ENCODE data around the gene SLC10A3.

Gene SLC10A3

DNA sequence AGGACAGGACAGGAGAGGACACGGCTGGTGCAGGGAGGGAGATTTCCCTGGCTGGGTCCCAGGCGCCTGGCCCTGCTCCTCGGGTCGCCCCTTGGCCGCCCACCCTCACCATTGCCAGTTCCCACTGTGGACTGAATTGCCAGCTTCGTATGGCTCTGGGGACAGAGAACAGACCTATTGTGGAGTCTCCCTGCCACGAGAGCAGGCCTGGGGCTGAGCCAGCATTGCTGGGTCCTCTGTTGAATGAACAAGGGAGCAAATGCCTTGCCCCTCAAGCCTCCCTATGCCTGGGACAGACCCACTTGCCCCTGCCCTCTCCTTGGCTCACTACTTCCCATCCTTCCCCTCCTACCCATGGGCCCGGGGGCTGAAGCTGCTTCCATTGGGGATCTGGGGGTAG, 28.0 kb downstream of the SLC10A3 start:
- no peak for DNase-seq (ENCODE audit: low spot score)

DNA sequence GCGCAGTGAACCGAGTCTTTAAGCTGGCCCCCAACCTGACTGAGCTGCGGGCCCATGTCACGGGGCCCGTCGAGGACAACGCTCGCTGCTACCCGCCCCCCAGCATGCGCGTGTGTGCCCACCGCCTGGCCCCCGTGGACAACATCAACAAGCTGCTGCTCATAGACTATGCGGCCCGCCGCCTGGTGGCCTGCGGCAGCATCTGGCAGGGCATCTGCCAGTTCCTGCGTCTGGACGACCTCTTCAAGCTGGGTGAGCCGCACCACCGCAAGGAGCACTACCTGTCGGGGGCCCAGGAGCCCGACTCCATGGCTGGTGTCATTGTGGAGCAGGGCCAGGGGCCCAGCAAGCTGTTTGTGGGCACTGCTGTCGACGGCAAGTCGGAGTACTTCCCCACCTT, 30.1 kb downstream of the SLC10A3 start:
- no peak for DNase-seq (ENCODE audit: low spot score)

DNA sequence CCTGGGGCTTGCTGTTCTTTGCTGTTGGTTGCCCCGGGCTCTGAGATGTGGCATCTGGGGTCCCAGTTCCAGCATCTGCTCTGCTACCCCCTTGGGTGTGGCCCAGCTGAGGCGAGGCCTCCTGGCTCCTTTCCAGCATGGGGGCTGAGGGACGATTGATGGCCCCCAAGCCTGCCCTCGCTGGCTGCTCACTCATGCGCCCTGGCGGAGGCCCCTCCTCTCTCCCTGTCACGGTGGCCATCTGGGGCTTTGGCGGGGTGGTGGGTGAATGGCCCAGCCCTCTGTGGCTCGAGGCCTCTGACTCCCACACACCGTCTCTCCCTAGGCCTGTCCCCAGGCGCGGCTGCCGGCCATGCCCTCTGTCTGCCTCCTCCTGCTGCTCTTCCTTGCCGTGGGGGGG, 30.6 kb downstream of the SLC10A3 start:
- peak; percentile 43 for DNase-seq (ENCODE audit: low spot score)

DNA sequence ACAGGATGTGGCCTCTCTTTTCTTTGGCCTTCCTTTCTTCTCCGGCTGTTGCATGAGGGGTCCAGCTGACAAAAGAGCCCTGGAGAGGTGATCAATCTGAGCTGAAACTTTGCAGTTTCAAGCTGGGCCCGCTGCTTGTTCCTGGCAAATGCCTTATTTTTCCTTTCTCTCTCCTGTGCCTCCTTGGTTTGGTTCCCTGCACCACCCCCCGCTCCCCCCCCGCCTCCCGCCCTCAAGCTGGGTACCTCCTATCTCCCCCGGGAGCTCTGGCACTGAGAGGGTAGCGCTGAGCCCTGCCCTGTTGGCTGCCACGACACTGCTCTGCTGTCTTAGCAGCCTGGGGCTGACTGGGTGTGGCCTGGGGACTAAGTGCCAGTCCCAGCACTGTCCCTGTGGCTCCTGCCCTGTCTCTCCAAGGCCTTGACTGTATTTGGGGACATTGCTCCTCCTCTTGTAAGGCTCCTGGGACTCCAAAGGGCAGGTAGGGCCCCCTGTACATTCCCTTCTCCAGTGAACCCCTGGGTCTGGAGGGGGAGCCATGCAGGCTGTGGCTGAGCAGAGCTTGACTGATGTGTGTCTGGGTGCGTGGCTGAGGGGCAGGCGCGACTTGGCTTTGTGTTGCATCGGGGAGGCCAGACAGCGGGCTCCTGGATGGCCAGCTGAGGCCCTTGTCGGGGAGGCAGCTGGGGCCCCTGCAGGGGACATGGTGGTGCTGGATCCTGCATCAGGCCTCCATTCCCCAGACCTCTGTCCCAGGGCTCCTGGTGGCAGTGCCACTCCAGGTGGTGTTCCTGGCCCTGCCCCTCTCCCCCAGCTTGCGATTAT, 31.3 kb downstream of the SLC10A3 start:
- DNase-seq (ENCODE audit: low spot score), result peak; percentile 78

DNA sequence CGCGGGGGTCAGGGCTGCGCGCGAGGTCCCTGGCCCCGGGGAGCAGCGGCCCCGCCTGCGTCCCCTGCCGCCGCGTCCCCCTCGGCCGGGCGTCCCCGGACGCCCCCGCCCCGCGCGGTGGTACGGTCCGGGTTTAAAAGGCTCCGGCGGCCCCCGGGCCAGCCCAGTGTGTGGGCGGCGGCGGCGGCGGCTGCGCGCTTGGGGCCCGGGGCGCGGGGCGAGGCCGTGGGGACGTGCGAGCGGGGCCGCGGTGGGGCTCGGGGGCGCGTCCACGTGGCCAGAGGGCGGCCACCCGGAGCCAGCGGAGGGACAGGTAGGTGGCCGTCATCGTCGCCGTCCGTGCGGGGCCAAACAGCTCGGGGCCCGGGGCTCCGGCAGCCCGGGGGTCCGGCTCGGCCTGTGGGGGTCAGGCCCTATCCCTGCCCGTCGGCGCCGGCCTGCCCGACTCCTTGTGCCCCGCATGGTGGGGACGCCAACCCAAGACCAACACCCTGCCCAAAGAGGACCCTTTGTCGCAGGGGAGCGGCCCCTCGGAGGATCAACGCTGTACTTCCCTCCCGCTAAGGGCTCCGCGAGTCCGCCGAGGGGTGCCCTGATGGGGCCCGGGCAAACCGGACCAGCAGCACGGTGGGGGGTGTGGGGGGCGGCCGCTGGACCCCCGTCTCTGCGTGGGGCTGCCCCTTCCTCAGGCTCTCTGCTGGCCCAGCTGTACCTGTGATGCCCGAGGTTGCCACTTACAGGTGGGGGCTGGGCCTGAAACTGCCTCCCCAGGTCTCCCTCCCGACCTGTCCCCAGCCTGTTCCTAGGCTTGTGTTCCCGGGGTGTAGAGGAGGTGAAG, 32.1 kb downstream of the SLC10A3 start, which contains the start of gene PLXNA3:
Gene PLXNA3, plus strand, starts transcription at position 166 of the 838 bp plus-strand sequence. CDS start 1,903 bp downstream, outside the sequence.
- peak; percentile 89 for DNase-seq (ENCODE audit: low spot score)

DNA sequence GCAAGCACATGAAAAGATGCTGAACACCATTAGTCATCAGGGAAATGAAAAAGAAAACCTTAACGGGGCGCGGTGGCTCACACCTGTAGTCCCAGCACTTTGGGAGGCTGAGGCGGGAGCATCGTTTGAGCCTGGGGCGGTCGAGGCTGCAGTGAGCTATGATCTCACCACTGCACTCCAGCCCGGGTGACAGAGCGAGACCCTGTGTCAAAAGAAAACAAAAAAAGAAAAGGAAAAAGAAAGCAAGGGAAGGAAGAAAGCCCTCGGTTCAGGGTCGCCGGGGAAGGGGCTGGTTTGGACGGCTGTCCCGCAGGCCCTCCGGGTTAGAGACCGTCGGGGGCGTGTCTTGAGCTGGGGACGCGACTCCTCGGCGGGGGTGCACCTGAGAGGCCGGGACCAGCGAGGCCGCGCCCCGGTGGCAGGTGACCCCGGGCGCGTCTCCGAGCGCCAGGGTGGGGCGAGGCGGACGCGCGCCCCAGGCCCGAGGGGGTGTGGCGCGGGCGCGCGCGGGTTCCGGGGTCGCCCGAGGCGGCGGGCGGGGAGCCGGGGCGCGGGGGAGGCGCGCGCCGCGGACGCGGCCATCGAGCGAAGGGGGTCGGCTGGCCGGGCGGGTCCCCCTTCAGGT, 32.8 kb downstream of the SLC10A3 start:
- DNase-seq (ENCODE audit: low spot score), result peak; percentile 90

DNA sequence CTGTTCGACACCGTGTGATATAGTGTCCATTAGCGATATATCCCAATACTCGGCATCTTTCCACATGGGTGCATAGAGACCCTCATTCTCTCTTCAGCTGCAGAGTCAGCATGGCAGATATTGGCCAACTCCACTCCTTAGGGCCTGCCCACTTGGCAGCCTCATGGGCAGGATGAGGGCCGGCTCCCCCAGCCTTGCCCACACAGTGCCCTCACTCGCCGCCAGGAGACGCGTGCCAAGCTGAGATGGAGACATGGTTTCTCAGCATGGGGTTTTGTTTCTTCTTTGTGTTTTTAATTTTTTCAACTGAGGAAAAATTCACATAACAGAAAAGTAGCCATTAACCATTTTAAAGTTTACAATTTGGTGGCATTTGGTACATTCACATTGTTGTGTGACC, 37.6 kb downstream of the SLC10A3 start:
- DNase-seq (ENCODE audit: low spot score), result no peak

DNA sequence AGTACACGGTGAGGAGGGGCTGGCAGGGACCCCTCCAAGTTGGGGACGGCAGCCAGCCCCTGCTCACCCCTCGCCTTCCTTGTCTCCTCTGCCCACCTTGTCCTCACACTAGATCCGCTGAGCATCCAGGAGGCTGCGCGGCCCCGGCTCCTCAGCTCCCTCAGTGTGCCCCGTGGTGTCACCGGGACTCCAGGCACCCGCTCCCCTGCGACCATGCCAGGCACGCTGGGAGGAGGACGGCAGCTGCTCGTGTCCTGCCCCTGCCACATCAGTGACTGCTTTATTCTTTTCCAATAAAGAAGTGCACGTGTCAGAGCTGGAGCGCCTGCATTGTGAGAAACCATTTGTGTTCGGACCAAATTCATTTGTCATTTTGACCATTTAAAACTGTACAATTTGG, 40.1 kb downstream of the SLC10A3 start:
- DNase-seq (ENCODE audit: low spot score), result no peak

DNA sequence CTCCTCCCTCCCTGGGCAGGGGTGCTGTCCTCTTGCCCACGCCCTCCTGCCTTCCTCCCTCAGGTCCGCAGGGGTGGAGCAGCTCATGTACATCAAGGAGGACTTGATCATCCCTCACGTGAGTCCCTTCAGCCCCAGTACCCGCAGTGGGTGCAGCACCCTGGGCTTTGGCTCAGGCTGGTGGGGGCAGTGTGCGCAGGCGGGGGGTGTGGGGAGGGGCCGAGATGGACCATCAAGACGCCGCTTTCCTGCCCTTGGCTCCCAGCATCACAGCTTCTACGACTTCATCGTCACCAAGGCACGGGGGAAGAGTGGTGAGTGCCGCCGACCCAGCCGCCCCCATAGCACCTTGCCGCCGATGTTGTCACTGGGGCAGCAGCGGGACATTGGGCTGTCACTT, 40.8 kb downstream of the SLC10A3 start:
- DNase-seq (ENCODE audit: low spot score), result no peak

DNA sequence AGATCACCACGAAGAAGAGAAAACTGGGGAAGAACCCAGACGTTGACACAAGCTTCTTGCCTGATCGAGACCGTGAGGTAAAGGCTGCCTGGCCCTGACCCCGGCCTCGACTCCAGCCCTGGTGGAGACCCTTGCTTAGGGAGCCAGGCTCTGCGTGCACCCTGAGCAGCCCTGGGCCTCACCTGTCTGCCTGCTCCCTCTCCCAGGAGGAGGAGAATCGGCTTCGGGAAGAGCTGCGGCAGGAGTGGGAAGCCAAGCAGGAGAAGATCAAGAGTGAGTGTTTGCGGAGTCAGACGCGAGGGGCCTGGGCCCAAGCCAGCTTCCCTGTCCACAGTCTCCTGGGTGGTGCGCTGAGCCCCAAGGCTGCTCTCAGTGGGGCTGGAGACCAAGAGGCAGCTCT, 41.9 kb downstream of the SLC10A3 start:
- DNase-seq (ENCODE audit: low spot score), result no peak

DNA sequence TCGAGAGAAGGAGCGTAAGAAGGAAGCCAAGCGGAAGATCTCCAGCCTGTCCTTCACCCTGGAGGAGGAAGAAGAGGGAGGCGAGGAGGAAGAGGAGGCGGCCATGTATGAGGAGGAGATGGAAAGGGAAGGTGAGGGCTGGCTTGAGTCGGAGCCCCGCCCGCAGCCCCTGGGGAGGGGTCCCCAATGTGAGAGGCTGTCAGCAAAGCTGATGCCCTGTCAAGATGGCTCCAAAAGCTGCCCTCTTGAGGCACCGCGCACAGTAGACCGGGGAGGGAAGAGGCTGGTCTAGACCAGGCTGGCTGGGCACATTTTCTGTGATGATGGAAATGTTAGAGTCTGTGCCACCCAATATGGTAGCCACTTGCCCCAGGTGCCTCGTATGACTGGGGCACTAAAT, 44.0 kb downstream of the SLC10A3 start:
- DNase-seq (ENCODE audit: low spot score), result no peak

DNA sequence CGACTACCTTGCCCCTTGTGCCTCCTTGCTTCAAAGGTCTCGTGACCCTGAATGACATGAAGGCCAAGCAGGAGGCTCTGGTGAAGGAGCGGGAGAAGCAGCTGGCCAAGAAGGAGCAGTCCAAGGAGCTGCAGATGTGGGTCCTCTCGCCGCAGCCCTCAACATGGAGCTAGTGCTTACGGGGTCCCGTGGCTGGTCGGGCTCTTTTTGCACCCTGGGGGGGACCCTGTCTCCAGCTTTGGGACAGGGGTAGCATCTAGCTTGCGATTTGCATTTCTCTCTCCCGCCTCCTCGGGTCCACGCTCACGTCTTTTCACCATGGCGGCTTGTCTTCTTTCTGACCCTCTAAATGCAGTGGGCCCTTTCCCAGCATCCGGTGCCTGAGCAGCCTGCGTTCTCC, 44.7 kb downstream of the SLC10A3 start:
- no peak for DNase-seq (ENCODE audit: low spot score)

DNA sequence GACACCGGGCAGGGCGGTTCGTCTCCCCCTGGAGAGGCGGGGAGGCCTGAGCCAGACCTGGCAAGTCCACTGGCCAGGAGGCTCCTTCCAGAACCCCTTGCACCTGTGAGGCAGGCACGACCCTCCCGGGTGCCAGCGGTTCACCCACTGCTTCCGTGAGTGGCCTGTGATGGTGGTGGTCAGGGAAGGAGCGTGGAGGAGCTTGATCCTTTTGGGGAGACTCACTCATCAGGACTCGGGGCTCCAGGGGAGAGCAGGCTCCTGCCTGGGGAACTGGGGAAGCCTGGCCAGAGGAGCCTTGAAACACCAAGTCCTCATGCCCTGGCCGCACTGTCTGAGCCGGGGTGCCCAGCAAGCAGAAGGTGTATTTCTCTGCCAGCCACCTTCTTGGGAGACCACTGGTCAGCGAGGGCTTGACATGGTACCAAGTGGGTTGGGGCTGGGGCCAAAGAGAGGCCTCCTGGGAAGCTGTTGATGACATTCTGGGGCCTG, 45.6 kb downstream of the SLC10A3 start:
- no peak for DNase-seq (ENCODE audit: low spot score)

DNA sequence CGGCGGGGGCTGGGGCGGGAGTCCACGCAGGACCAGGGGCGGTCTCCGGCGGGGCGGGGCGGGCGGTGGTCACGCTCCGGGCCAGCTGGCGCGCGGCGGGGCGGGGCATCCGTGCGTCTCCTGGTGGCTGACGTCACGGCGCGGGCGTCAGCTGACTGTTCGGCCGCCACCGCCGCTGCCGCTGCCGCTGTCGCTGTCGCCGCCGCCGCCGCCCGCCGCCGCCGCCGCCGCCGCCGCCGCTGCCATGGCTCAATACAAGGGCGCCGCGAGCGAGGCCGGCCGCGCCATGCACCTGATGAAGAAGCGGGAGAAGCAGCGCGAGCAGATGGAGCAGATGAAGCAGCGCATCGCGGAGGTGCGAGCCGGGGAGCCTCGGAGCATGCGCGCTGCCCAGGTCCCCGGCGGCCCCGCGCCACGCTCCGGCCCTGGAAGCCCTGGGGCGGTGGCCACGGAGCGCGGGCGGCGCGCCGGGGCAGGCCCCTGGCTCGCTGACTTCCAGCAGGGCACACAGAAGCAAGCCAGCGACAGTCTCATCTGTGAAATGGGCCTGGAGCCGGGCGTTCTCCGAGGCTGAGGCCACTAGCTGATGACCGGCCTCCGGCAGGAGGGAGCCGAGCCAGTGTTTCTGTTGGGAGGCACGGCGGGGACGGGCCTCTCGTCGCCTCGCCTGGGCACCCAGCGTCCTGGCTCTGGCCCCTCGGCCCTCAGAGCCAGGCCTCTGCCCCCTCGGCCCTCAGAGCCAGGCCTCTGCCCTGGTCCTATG, 46.3 kb downstream of the SLC10A3 start, which contains the start of gene FAM50A:
Gene FAM50A, plus strand, starts transcription at position 150 of the 763 bp plus-strand sequence. Its CDS starts 95 bp downstream, at position 245.
- DNase-seq (ENCODE audit: low spot score), result peak; percentile 91

DNA sequence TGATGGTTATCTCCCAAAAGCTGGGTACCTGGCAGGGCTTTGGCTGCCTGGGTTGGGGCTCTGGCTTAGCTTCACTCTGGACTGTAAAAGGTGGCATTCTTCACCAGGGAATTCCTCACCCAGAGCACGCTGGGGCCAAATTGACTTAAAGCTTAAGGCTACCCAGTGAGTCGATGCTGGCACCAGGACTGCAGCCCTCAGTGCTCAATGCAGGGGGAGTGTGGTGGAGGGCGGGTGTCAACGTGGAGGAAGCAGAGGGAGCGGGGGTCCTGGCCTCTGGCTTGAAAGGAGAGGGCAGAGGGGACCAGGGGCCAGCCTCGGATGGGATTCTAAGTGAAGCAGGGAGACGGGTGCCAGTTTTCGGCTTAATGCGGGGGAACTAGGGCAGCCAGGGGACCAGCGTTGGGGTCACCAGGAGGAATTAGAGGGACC, 46.9 kb downstream of the SLC10A3 start:
- DNase-seq (ENCODE audit: low spot score), result peak; percentile 20

DNA sequence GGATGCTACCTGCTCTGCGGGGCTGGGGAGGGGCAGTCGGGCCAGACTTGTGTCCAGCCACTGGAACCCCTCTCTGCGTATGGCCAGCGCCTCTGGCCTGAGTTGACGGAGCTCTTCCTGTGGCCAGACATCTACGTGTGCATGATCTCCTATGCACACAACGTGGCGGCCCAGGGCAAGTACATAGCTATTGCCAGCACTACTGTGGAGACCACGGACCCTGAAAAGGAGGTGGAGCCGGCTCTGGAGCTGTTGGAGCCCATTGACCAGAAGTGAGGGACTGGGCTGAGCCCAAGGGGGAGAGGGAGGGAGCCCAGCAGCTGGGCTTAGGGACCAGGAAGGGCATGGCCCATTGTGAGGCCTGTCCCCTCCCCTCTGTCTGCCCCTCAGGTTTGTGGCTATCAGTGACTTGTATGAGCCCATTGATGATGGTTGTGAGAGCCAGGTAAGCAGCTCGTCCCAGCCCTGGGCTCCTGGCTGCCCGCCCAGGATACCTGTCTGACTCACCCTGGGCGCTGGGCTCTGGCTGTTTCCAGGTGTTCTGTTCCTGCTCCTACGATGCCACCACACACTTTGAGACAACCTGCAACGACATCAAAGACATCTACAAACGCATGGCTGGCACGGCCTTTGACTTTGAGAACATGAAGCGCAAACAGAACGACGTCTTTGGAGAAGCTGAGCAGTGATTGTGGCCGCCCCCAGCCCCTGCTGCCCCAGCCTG, 48.3 kb downstream of the SLC10A3 start:
- no peak for DNase-seq (ENCODE audit: low spot score)

DNA sequence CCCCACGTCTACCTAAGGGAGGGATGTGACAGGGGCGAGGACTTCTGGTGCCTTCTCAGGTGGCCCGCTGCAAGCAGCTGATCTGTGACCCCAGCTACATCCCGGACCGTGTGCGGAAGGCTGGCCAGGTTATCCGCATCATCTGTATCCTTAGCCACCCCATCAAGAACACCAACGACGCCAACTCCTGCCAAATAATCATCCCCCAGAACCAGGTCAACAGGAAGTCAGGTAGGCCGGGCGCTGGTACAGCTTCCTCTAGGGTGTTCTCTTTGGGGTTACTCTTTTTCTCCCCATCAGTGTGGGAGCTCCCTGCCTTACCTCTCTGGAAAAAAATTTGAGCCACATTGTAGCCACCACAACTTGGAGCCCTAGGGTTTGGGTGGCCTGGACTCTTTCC, 48.9 kb downstream of the SLC10A3 start:
- no peak for DNase-seq (ENCODE audit: low spot score)

DNA sequence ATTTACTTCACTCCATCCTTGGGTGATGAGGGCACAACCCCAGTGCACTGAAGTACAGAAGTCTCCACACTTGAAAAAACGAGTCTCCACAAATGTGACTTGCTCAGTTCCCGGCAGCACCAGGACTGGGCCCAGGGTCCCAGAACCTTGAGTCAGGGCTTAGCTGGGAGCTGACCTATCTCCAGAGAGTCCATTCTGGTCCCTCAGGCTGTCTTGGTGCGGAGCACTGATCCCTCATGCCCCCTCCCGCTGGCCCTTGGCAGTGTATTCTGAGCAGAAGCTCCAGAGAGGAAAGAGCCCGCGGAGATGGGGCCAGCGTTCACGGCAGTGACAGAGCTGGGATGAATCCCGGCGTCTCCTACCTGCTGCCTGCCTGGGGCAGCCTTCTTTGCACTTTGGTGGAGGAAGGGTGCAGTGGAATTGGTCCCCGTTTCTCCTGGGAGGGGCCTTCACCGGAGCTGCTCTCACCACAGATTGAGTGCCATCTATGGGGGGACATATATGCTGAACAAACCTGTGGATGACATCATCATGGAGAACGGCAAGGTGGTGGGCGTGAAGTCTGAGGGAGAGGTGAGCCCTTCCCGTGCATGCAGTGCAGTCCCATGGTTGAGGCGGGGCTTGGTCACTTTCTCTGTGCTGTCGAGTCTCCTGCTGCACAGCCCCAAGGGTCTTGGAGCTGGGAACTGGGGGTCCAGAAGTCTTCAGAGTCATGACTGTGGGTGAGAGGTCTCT, 49.6 kb downstream of the SLC10A3 start:
- DNase-seq (ENCODE audit: low spot score), result no peak

DNA sequence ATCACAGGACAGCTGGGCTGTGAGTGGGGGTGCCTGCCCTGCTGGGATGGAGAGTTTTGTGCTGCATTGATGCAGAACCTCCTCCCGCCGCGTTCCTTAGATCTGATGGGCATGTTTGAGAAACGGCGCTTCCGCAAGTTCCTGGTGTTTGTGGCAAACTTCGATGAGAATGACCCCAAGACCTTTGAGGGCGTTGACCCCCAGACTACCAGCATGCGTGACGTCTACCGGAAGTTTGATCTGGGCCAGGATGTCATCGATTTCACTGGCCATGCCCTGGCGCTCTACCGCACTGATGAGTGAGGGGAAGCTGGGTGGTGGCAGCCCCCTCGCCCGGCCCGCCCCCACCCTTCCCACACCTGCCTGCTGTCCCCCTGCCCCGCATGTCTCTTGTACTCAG, 50.6 kb downstream of the SLC10A3 start:
- no peak for DNase-seq (ENCODE audit: low spot score)

Measured in D341Med (cell line).